Measurements from ENCODE around the gene DDX51.
A peak's percentile ranks its signal among the peaks of the same experiment; 100 is the strongest.
"Not testable (repeated sequence)": the region's sequence is repeated elsewhere in the genome, so short reads cannot be mapped to it uniquely, and the experiment has no call there.

Gene DDX51

GRCh38 chr12:132153501-132154340, 9.6 kb upstream of the DDX51 start:
- DNase-seq, result peak; percentile 1

- DNase-seq, result no peak
These were observed 8.8 kb upstream of the DDX51 start for GRCh38 chr12:132152953-132153352.

- DNase-seq, result no peak
These were observed 8.3 kb upstream of the DDX51 start for GRCh38 chr12:132152411-132152821.

GRCh38 chr12:132151766-132152410, 7.8 kb upstream of the DDX51 start:
- DNase-seq, result no peak

GRCh38 chr12:132151145-132151765, 7.1 kb upstream of the DDX51 start:
- DNase-seq, result no peak

GRCh38 chr12:132150780-132151144, 6.6 kb upstream of the DDX51 start:
- no peak for DNase-seq

- not testable (repeated sequence) for DNase-seq
These were observed 5.4 kb upstream of the DDX51 start for GRCh38 chr12:132149526-132149925.

GRCh38 chr12:132148368-132149045, 4.4 kb upstream of the DDX51 start:
- no peak for DNase-seq

GRCh38 chr12:132147423-132148367, 3.6 kb upstream of the DDX51 start:
- no peak for DNase-seq

- DNase-seq, result no peak
These were observed 2.8 kb upstream of the DDX51 start for GRCh38 chr12:132146772-132147422.

GRCh38 chr12:132146098-132146497, 2.0 kb upstream of the DDX51 start:
- DNase-seq, result no peak

GRCh38 chr12:132145334-132145733, 1.2 kb upstream of the DDX51 start:
- DNase-seq, result no peak

GRCh38 chr12:132144810-132145168, 670 bp upstream of the DDX51 start:
- DNase-seq, result no peak

- DNase-seq, result no peak
These were observed 615 bp downstream of the DDX51 start for GRCh38 chr12:132143336-132144071.

- no peak for DNase-seq
These were observed 1.3 kb downstream of the DDX51 start for GRCh38 chr12:132142679-132143335.

- DNase-seq, result no peak
These were observed 2.0 kb downstream of the DDX51 start for GRCh38 chr12:132141976-132142678.

GRCh38 chr12:132140918-132141841, 2.9 kb downstream of the DDX51 start:
- DNase-seq, result no peak

- no peak for DNase-seq
These were observed 3.6 kb downstream of the DDX51 start for GRCh38 chr12:132140501-132140900.

- DNase-seq, result no peak
These were observed 4.2 kb downstream of the DDX51 start for GRCh38 chr12:132139912-132140311.

Measured in NCI-H524 treated with DMSO at 0.1 percent for 48 hours (cell line).